ENCODE measurements around the gene SH3YL1. TPM values are rescaled to one million over a fixed set of nuclear protein-coding genes. Genes with fewer than 3 reads are reported as not detected.

SH3YL1 gene
- total and polyA plus RNA-seq, 4 donors = 6.4 to 19.2 (median 13.9) TPM

- no peak for DNase-seq (ENCODE audit: low spot score)
- Histone ChIP-seq H3K9me3 (ENCODE audit: control insufficient read depth in 4 of 4, low read length in 3 of 4) (no peaks in the 10 kb centered on the region), H3K27ac (ENCODE audit: low read depth in 1 of 2, low read length in 2 of 2) (peak overlapping the region; percentile 64 to 68), H3K36me3 (ENCODE audit: control insufficient read depth in 4 of 4, insufficient read depth in 3 of 4, low read depth in 1 of 4, low read length in 3 of 4) (no peaks in the 10 kb centered on the region), H3K27me3 (ENCODE audit: control insufficient read depth in 4 of 4, insufficient read depth in 4 of 4, low read length in 3 of 4) (no peaks in the 10 kb centered on the region), H3K4me3 (ENCODE audit: low read depth in 1 of 3, low read length in 3 of 3) (no peak overlapping the region), H3K4me1 (ENCODE audit: control insufficient read depth in 4 of 4, insufficient read depth in 4 of 4, low read length in 3 of 4) (peaks cover 8 to 18% (median 15%) of the 10 kb centered on the region in 4 donors), H3K9ac (ENCODE audit: low read depth in 1 of 2, low read length in 2 of 2) (no peak overlapping the region)
- TF ChIP-seq ZBTB33 (IDR thresholded peaks at IDR 0.05) (peak; percentile 53), ATF3 (IDR thresholded peaks at IDR 0.05) (no peak), GABPA (IDR thresholded peaks at IDR 0.05 in 1 of 2, conservative IDR thresholded peaks at IDR 0.05 in 1 of 2) (no peak), SP1 (IDR thresholded peaks at IDR 0.05) (peak; percentile 86), EGR1 (IDR thresholded peaks at IDR 0.05; ENCODE audit: low read depth in 2 of 2) (no peak), TAF1 (conservative IDR thresholded peaks at IDR 0.05) (no peak), FOXA1 (IDR thresholded peaks at IDR 0.05) (peak; percentile 92), CTCF (IDR thresholded peaks at IDR 0.05; ENCODE audit: low read depth, low read length, missing input control) (no peak), HNF4G (IDR thresholded peaks at IDR 0.05) (peak; percentile 71), HNF4A (conservative IDR thresholded peaks at IDR 0.05) (peak; percentile 90 to 95), NR2F2 (IDR thresholded peaks at IDR 0.05) (peak; percentile 94), JUND (IDR thresholded peaks at IDR 0.05) (peak; percentile 65 to 77), FOXA2 (IDR thresholded peaks at IDR 0.05) (peak; percentile 96), RXRA (IDR thresholded peaks at IDR 0.05) (peak; percentile 89 to 93), YY1 (IDR thresholded peaks at IDR 0.05) (peak; percentile 67), RAD21 (IDR thresholded peaks at IDR 0.05) (peak; percentile 49 to 52), MAX (IDR thresholded peaks at IDR 0.05) (peak; percentile 54)
- TF ChIP-seq, protein P1, sequence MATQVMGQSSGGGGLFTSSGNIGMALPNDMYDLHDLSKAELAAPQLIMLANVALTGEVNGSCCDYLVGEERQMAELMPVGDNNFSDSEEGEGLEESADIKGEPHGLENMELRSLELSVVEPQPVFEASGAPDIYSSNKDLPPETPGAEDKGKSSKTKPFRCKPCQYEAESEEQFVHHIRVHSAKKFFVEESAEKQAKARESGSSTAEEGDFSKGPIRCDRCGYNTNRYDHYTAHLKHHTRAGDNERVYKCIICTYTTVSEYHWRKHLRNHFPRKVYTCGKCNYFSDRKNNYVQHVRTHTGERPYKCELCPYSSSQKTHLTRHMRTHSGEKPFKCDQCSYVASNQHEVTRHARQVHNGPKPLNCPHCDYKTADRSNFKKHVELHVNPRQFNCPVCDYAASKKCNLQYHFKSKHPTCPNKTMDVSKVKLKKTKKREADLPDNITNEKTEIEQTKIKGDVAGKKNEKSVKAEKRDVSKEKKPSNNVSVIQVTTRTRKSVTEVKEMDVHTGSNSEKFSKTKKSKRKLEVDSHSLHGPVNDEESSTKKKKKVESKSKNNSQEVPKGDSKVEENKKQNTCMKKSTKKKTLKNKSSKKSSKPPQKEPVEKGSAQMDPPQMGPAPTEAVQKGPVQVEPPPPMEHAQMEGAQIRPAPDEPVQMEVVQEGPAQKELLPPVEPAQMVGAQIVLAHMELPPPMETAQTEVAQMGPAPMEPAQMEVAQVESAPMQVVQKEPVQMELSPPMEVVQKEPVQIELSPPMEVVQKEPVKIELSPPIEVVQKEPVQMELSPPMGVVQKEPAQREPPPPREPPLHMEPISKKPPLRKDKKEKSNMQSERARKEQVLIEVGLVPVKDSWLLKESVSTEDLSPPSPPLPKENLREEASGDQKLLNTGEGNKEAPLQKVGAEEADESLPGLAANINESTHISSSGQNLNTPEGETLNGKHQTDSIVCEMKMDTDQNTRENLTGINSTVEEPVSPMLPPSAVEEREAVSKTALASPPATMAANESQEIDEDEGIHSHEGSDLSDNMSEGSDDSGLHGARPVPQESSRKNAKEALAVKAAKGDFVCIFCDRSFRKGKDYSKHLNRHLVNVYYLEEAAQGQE (IDR thresholded peaks at IDR 0.05) = no peak
- 24% methylated on average over 6 of the region's 6 CpGs for WGBS
These were observed 3.2 kb downstream of the SH3YL1 start for GRCh38 chr2:260507-261161.

Measured in liver (tissue), 9 donors.